Lung (tissue), 12 donors: Measurements from ENCODE around the gene XYLT1. TPM values are rescaled to one million over a fixed set of nuclear protein-coding genes. Genes with fewer than 3 reads are reported as not detected.
A peak's percentile ranks its signal among the peaks of the same experiment; 100 is the strongest.

Experiments used
- ATAC-seq: fragments of 200-7000 bp; cut with Tn5 transposase; one replicate; pipeline ENCODE4 v1.9.1; 2020; ENCODE audit warnings: moderate number of reproducible peaks; ENCODE audit not compliant: insufficient read depth, low FRiP score
- DNase-seq, 3 donors: peaks; one replicate each; pipeline ENCODE4 v3.0.0-alpha.2; 2013 to 2017
- H3K27ac ChIP-seq, 2 donors: one replicate each; pipeline ENCODE4 v1.5.1; 2013; ENCODE audit warnings: mild to moderate bottlenecking in 2 of 2, moderate library complexity in 2 of 2, control low read depth in 1 of 2, inconsistent platforms in 1 of 2, low read depth in 1 of 2, low read length in 1 of 2
- H3K27me3 ChIP-seq, 3 donors: one replicate each; pipeline ENCODE4 v1.5.1; 2013; ENCODE audit warnings: low read length in 2 of 3; ENCODE audit not compliant: control insufficient read depth in 3 of 3, insufficient read depth in 3 of 3
- H3K36me3 ChIP-seq, 4 donors: one replicate each; pipeline ENCODE4 v1.5.1; 2013; ENCODE audit warnings: low read length in 4 of 4, mild to moderate bottlenecking in 1 of 4, moderate library complexity in 1 of 4; ENCODE audit not compliant: control insufficient read depth in 4 of 4, insufficient read depth in 4 of 4
- H3K4me1 ChIP-seq, 5 donors: one replicate each; pipeline ENCODE4 v1.5.1; 2013; ENCODE audit warnings: low read length in 5 of 5, mild to moderate bottlenecking in 2 of 5, moderate library complexity in 1 of 5; ENCODE audit not compliant: control insufficient read depth in 5 of 5, insufficient read depth in 5 of 5
- H3K4me3 ChIP-seq: one replicate; pipeline ENCODE4 v1.5.1; 2013; ENCODE audit warnings: mild to moderate bottlenecking, control low read depth, moderate library complexity
- H3K9ac ChIP-seq, 2 donors: one replicate each; pipeline ENCODE4 v1.5.1; 2013; ENCODE audit warnings: low read length in 2 of 2, control low read depth in 1 of 2; ENCODE audit not compliant: insufficient read depth in 1 of 2
- H3K9me3 ChIP-seq, 4 donors: one replicate each; pipeline ENCODE4 v1.5.1; 2013; ENCODE audit warnings: low read length in 3 of 4, mild to moderate bottlenecking in 1 of 4, moderate library complexity in 1 of 4; ENCODE audit not compliant: control insufficient read depth in 4 of 4, insufficient read depth in 3 of 4
- CTCF ChIP-seq: IDR thresholded peaks from 2 replicates; pipeline ENCODE4 v1.5.1; 2012; ENCODE audit warnings: mild to moderate bottlenecking; ENCODE audit errors: control extremely low read depth, extremely low read depth
- WGBS, 2 donors: extraction: QIAGEN DNeasy Blood & Tissue Kit; methylation state at CpG; one replicate each; pipeline ENCODE4 v1.1.7; 2013; 5-methylcytosine and 5-hydroxymethylcytosine counted together
- polyA plus RNA-seq, 2 donors: library from polyadenylated mRNA; stranded (reverse); fragments of 200-250 nt; gene quantifications; one replicate each; pipeline ENCODE4 v1.2.1, GENCODE V29; 2013
- total RNA-seq, 2 donors: library from RNA; depleted of rRNA in 1 of 2; stranded (reverse); fragments of >200 nt in 1 of 2; gene quantifications; one replicate each; pipeline ENCODE4 v1.2.1, GENCODE V29; 2014 to 2021
- donor health status: control.
- donor health status: control.
- donor health status: Bipolar disorder and iron deficiency.
- donor health status: healthy.
- donor health status: DM: yes; HTN: yes; CAD: no.

Gene XYLT1
- total and polyA plus RNA-seq, 4 donors, result 1.4 to 11.5 (median 6.9) TPM

GRCh38 chr16:17470182-17470907 is 415 bp downstream of the XYLT1 start:
- TF ChIP-seq CTCF, result no peak
- no peaks in the 10 kb centered on the region for H3K36me3 ChIP-seq
- peaks cover 0 to 47% (median 15%) of the 10 kb centered on the region in 5 donors for H3K4me1 ChIP-seq
- ATAC-seq (no peak), DNase-seq (peak in 1 of 3 donors; percentile 16)
- no peaks in the 10 kb centered on the region for H3K9me3 ChIP-seq
- H3K27me3 ChIP-seq, result peaks cover 0 to 11% (median 0%) of the 10 kb centered on the region in 3 donors
- no peak overlapping the region for H3K27ac ChIP-seq
- peak overlapping the region; percentile 58 for H3K4me3 ChIP-seq
- no peak overlapping the region for H3K9ac ChIP-seq
- WGBS, 2 donors, result 0% methylated on average over 49 to 95 of the region's 95 CpGs

- DNase-seq (peak in 1 of 3 donors; percentile 21), ATAC-seq (no peak)
- no peak overlapping the region for H3K27ac ChIP-seq
Measured at GRCh38 chr16:17469741-17470181, 999 bp downstream of the XYLT1 start.

GRCh38 chr16:17469011-17469740 is 1.6 kb downstream of the XYLT1 start:
- peaks cover 0 to 44% (median 15%) of the 10 kb centered on the region in 5 donors for H3K4me1 ChIP-seq
- 41 to 43% methylated on average over 18 of the region's 18 CpGs for WGBS, 2 donors
- peak overlapping the region in 1 of 2 donors; percentile 20 for H3K27ac ChIP-seq
- H3K36me3 ChIP-seq, result no peaks in the 10 kb centered on the region
- peaks cover 0 to 5% (median 0%) of the 10 kb centered on the region in 3 donors for H3K27me3 ChIP-seq
- H3K9me3 ChIP-seq, result no peaks in the 10 kb centered on the region
- DNase-seq, result peak in 1 of 3 donors; percentile 29
- no peak for TF ChIP-seq CTCF
- no peak for ATAC-seq
- H3K4me3 ChIP-seq, result peak overlapping the region; percentile 58
- peak overlapping the region in 1 of 2 donors; percentile 51 for H3K9ac ChIP-seq

More at GRCh38 chr16:17469741-17470181, 999 bp downstream of the XYLT1 start:
- Histone ChIP-seq H3K9ac (peak overlapping the region in 1 of 2 donors; percentile 51), H3K36me3 (no peaks in the 10 kb centered on the region), H3K9me3 (no peaks in the 10 kb centered on the region), H3K27me3 (peaks cover 0 to 7% (median 0%) of the 10 kb centered on the region in 3 donors), H3K4me1 (peaks cover 0 to 47% (median 15%) of the 10 kb centered on the region in 5 donors), H3K4me3 (peak overlapping the region; percentile 58)
- TF ChIP-seq CTCF, result no peak
- WGBS, 2 donors, result 0 to 3% methylated on average over 16 of the region's 16 CpGs
